Suprapubic skin (tissue), 4 donors: ENCODE measurements around the gene CAT.

ENCODE experiments used
- CTCF ChIP-seq, 2 donors: fragments of 200-600 bp in 1 of 2; fragments of 450-650 bp in 1 of 2; sonication (generic) in 1 of 2; IDR thresholded peaks; one replicate each; pipeline ENCODE4 v1.5.1; 2016 to 2019; ENCODE audit warnings: antibody characterized with exemption in 2 of 2, mild to moderate bottlenecking in 1 of 2, moderate library complexity in 1 of 2
- EP300 ChIP-seq: sonication (generic); formaldehyde crosslinking; IDR thresholded peaks from one replicate; pipeline ENCODE4 v1.6.1; 2017; ENCODE audit warnings: antibody characterized with exemption
- POLR2A ChIP-seq, 2 donors: fragments of 450-650 bp; IDR thresholded peaks; one replicate each; pipeline ENCODE4 v1.6.1; 2017; ENCODE audit warnings: antibody characterized with exemption in 2 of 2, mild to moderate bottlenecking in 2 of 2, moderate library complexity in 2 of 2
- POLR2AphosphoS5 ChIP-seq, 3 donors: sonication (generic); formaldehyde crosslinking; IDR thresholded peaks; one replicate each; pipeline ENCODE4 v1.6.1; 2017; ENCODE audit warnings: antibody characterized with exemption in 3 of 3

- TF ChIP-seq CTCF (IDR thresholded peaks at IDR 0.05) (no peak), EP300 (no peak), POLR2A (IDR thresholded peaks at IDR 0.05) (no peak), POLR2AphosphoS5 (IDR thresholded peaks at IDR 0.05) (no peak)
These were observed 64.2 kb downstream of the CAT start for GRCh38 chr11:34502949-34503348.
